Astrocyte of the hippocampus (primary cell): Measurements from ENCODE around the gene ELMO1.

Experiments
- DNase-seq: peaks from one replicate; pipeline ENCODE4 v3.0.0; 2011; ENCODE audit warnings: low read depth, low spot score

ELMO1 gene

DNA sequence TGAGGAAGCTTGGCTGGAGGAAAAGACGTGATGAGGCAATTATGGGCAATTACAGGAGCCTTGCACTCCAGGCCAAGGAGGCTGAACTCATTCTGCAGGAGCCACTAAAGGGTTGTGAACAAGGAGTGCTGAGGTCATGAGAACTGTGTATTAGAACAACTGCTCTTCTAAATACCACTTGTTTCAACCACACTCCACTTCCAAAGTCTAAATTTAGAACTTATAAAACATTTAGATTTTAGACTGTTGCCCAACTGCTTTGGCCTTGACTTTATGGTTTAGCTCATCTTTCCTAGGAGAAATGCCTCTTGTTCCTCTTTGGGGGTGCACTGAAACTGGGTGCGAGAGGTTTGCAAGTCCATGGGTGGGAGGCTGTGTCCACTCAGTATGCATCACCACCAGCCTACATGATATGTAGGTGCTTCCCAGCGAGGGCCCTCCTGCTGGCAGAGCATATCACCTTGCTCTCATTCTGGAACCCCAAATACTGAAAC is 524.7 kb downstream of the ELMO1 start:
- no peak for DNase-seq

- no peak for DNase-seq
These were observed 525.5 kb downstream of the ELMO1 start for GRCh38 chr7:36923185-36923584.

GRCh38 chr7:36920433-36920832 is 528.2 kb downstream of the ELMO1 start:
- DNase-seq, result no peak

- DNase-seq, result no peak
These were observed 528.9 kb downstream of the ELMO1 start for GRCh38 chr7:36919738-36920137.

- no peak for DNase-seq
These were observed 530.1 kb downstream of the ELMO1 start for GRCh38 chr7:36918591-36918990.

GRCh38 chr7:36916619-36917018 is 532.0 kb downstream of the ELMO1 start:
- DNase-seq, result no peak

GRCh38 chr7:36916116-36916515 is 532.5 kb downstream of the ELMO1 start:
- DNase-seq, result no peak

GRCh38 chr7:36911788-36912187 is 536.9 kb downstream of the ELMO1 start:
- DNase-seq, result no peak

DNA sequence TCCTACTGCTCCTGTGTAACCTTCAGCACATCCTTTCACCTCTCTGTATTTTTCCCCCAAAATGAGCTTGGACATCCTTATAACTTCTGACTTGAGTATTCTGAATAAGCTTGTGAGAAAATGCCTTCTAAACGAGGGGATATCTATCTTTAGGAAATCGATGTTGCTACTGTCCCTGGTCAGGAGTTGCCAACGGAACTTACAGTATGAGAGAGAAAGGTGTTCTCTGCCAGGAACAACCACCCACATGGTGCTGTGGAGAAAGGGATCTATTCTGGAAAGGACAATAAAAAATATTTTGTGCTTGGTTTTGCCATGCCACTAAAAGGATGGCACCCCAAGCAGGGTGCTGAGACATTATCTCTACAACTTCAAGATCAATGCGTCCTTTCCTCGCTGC is 537.8 kb downstream of the ELMO1 start:
- DNase-seq, result no peak

DNA sequence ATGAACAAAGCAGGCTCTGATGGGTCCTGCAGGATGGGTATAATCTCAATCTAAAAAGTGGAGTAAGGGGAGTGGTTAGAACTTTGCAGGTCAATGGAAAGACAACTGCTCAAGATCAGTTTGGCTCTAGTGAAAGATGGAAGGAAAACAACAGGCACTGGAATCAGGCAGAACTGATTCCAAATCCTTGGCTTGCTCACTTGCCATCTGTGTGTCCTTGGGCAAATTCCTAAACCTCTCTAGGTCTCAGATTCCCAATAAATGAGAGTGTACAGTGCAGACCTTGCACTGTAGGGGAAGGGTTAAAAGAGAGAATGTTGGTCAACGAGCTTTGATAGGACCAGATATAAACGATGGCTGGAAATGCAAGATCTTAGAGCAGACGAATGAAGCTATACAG is 538.3 kb downstream of the ELMO1 start:
- no peak for DNase-seq

- no peak for DNase-seq
These were observed 541.6 kb downstream of the ELMO1 start for GRCh38 chr7:36906956-36907635.

GRCh38 chr7:36906448-36906847 is 542.2 kb downstream of the ELMO1 start:
- DNase-seq, result no peak

GRCh38 chr7:36905841-36906240 is 542.8 kb downstream of the ELMO1 start:
- DNase-seq, result no peak

DNA sequence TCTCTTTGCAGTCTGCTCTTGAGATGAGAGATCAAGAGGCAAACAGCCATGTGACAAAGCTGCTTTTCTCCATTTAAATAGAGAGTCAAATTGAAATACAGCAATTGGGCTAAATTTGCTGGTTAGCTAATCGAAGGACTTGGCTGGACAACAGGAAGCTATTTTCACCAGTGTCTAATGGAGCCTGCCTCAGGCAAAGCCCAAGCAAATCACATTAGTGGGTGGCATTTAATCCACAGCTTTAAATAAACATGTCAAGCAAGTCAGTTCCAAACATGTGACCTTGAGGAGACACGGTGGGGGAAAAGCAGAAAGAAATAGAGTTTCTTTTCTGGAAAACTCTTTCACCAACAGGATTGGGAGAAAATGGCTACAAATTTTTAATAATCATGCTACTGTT is 543.9 kb downstream of the ELMO1 start:
- DNase-seq, result no peak

GRCh38 chr7:36904101-36904500 is 544.6 kb downstream of the ELMO1 start:
- DNase-seq, result no peak

DNA sequence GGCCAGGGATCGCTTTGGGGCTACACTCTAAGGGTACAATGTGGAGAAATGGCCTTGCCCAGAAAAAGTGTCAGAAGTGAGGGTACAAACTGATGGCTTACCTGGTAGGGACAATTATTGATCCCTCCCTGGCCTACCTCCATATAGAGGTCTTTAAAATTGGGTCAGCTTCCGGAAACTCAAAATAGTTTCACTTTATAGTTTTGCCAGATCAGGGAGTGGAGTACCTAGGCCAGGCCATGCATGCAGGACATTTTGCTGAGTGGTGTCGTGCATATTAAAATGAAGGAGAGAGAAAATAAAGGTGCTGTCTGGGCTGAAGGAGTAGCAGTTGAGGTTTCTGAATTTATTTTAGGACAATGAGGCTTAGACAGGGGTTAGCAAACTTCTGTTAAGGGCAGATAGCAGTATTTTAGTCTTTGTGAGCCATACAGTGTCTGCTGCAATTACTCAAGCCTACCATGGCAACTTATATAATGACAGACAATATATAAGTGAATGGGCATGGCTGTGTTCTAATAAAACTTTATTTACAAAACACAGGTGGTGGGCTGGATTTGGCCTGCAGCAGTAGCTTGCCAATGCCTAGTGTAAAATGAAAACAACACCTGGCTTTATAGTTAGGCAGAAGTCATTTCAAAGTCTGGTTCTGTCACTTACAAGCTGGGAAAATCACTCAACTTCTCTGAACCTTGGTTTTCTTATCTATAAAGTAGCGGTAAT is 547.5 kb downstream of the ELMO1 start:
- DNase-seq, result no peak

DNA sequence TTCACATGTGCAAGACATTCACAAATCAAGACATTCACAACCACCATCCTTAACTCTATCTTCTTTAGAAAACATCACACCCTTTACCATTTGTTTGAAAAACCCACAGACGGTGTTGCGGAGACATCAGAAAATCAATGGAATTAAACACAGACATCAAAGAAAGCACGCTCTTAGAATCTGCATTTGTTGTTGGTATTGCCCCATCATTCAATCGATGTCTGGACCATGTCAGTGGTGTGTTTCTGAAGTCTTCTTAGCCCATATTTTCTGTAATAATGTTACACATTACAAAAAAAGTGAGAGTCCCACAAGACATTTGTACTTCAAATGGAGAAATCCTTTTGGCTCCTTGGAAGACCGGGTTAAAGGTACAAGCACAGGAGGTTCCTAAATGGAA is 550.5 kb downstream of the ELMO1 start:
- DNase-seq, result no peak

GRCh38 chr7:36896956-36897590 is 551.6 kb downstream of the ELMO1 start:
- no peak for DNase-seq

- DNase-seq, result no peak
These were observed 552.2 kb downstream of the ELMO1 start for GRCh38 chr7:36896418-36896817.

DNA sequence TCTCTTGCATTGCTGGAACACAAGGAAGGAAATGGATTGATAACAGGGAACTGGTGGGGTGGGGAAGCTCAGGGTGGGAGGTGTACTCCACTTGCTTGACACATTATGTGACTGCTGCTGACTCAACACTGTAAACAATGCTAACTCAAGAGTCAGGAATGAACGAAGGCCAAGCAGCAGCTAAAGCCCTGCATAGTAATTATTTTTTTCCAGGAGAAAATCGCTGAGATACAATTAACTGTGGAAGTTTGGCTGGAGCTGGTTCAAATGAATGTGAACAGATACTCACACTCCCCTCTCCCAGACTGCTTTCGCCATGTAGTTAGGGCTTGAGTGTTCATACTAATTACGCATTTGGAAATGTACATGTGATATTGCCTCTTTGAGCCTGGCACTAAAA is 553.5 kb downstream of the ELMO1 start:
- DNase-seq, result peak; percentile 82

DNA sequence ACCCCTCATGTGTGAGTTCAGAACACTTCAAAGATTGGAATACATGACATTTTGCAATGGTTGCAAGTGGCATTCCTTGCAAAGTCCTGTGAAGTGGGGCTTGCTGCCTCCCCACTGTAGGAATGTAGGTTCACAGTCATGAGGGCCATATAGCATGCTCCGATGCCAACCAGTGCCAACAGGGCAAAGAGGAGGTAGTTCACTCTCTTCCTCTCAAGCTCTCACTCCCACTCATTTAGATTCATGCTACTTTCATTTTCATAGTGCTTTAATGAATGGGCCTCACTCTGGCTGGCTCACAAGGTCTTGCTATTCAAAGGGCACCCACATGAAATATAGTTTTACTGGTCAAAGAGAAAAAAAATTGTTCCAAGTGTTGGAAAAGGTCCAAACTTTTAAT is 554.5 kb downstream of the ELMO1 start:
- no peak for DNase-seq

DNA sequence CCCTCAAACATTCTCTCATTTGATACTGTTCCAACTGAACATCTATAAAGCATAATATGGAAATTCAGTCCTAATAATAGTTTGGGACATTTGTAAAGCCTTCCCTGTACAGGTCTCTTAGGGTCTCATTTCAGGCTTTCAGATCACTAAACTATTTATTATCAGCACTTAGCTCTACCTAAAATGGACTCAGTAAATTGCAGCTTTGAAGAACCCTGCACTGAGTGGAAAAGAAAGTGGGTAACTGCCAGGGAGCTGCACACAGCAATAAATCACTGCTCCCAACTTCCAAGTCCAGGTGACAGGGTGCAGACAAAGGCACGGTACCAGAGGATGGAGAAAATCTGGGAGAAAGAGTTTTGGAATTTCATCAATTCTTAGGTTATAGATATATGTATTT is 559.5 kb downstream of the ELMO1 start:
- DNase-seq, result no peak

- peak; percentile 48 for DNase-seq
These were observed 560.7 kb downstream of the ELMO1 start for GRCh38 chr7:36887969-36888368.
